WI38 (cell line): ENCODE measurements around the gene CDC27.

ENCODE experiments used
- H3K4me3 ChIP-seq: 2 replicates; pipeline ENCODE4 v1.5.1; 2011; ENCODE audit warnings: low read depth, mild to moderate bottlenecking, control low read depth, low read length
- TF ChIP-seq, protein P1 (sequence below): IDR thresholded peaks from 2 replicates; pipeline ENCODE4 v1.5.1; 2012; ENCODE audit warnings: low read depth, mild to moderate bottlenecking, control low read depth, low read length

The CDC27 gene, protein sequence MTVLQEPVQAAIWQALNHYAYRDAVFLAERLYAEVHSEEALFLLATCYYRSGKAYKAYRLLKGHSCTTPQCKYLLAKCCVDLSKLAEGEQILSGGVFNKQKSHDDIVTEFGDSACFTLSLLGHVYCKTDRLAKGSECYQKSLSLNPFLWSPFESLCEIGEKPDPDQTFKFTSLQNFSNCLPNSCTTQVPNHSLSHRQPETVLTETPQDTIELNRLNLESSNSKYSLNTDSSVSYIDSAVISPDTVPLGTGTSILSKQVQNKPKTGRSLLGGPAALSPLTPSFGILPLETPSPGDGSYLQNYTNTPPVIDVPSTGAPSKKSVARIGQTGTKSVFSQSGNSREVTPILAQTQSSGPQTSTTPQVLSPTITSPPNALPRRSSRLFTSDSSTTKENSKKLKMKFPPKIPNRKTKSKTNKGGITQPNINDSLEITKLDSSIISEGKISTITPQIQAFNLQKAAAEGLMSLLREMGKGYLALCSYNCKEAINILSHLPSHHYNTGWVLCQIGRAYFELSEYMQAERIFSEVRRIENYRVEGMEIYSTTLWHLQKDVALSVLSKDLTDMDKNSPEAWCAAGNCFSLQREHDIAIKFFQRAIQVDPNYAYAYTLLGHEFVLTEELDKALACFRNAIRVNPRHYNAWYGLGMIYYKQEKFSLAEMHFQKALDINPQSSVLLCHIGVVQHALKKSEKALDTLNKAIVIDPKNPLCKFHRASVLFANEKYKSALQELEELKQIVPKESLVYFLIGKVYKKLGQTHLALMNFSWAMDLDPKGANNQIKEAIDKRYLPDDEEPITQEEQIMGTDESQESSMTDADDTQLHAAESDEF

DNA sequence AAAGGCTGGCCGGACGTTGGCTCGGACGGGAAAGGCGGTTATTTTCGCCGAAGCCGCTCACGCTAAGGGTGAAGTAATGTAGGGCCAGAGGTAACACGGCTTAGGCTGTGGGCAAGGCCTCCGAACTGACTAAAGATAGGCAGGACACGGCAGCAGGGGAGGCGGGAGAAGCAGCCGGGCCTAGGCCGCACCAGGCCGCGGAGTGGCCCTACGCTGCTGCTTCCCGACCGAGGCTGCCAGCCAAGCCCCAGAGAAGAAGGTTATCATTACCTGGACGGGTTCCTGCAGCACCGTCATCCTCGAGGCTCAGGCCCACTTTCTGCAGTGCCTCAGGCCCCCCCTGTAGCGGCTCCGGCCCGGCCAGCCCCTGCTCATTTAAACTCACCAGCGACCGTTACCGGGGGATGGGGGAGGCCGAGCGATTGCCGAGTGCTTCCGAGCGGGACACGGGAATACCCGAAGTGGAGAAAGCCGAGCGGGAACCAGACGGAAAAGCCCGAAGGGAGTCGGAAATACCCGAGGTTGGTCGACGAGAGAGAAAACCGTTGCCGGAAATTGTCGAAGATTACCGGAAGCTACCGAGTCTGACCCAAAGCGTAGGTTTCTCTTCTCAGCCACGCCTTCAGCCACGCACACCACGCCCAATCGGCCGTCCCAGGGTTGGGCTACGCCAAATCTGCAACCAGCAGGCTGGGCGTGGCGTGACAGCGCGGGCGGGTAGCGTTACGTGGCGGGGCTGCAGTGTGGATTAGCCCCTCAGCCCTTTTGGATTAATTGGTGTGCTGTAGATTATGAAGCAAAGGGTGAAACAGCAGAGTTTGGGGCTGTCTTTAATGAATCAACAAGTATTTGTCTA, at the start of gene CDC27:
Gene CDC27 (minus strand): TSS at position 420 of the 856 bp plus-strand sequence. CDS start 123 bp downstream, at position 297.
- TF ChIP-seq, protein P1, sequence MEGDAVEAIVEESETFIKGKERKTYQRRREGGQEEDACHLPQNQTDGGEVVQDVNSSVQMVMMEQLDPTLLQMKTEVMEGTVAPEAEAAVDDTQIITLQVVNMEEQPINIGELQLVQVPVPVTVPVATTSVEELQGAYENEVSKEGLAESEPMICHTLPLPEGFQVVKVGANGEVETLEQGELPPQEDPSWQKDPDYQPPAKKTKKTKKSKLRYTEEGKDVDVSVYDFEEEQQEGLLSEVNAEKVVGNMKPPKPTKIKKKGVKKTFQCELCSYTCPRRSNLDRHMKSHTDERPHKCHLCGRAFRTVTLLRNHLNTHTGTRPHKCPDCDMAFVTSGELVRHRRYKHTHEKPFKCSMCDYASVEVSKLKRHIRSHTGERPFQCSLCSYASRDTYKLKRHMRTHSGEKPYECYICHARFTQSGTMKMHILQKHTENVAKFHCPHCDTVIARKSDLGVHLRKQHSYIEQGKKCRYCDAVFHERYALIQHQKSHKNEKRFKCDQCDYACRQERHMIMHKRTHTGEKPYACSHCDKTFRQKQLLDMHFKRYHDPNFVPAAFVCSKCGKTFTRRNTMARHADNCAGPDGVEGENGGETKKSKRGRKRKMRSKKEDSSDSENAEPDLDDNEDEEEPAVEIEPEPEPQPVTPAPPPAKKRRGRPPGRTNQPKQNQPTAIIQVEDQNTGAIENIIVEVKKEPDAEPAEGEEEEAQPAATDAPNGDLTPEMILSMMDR = no peak
- H3K4me3 ChIP-seq = peak within 1 kb of the TSS; percentile 97

DNA sequence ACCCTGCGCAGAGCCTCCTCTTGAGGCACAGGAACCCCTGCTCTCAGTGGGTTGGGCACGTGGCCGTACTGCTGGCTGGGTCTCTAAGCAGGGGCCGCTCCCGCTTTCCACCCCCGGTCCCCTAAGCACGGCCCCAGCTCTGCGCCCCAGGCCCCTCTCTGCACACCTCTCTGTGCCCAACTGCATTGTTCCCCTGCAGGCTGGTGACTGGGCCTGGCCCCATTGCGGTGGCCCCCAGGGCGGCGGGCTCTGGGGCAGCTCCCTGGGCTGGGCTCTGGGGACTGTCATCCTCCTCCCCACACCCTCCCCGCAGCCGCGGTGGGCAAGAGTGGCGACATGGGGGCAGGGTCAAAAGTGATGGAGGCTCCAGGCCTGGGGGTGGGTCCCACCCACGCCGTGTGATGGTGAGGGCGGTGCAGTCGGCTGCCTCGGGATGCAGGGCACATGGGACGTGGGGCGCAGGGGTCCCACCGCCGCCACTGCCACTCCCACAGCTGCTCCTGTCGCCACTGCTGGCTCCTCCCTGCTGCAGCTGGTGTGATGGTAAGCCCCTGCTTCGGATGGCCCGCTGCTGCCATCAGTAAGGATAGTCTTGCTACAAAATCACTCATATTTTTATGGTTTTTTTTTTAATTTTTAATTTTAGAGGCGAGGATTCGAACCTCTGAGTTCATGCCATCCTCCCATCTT, 49.4 kb upstream of the CDC27 start:
- TF ChIP-seq, protein P1 = no peak
- H3K4me3 ChIP-seq = no peak overlapping the region

DNA sequence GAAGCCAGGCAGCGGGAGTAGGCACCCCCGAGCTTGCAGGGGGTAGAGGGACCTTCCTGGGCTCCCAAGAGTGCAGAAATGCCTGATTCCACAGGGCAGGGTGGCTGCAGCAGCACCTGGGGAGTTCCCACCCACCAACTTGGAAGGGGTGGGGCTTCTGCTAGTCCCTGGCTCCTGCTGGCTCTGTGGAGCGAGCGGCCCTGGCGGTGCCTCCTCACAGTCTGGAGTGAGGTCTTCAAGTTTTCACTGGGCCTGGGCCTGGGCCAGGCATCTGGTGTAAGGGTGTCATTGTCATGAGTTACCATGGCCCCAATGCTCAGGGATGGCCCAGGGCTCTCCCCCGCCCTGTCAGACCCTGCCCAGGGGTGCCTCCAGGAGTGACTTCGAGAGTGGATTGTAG, 48.7 kb upstream of the CDC27 start:
- TF ChIP-seq, protein P1 = no peak
- no peak overlapping the region for H3K4me3 ChIP-seq

DNA sequence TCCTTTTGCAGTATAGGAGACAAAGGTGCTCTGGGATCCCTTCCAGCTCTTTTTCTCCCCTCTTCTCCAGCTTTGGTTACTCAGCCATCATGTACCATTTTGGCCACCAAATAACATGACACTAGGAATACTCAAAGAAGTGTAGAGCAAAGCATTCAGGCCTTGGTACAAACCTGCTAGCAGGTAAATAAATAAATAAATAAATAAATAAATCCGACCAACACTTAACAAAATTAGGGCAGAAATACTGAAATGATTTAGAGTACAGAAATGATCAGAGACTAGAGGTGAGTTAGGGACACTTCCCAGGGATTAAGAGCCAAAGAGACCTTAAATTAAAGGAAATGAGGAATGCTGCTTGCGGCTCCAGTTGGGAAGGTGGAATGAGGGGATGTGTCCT, 46.8 kb upstream of the CDC27 start:
- no peak overlapping the region for H3K4me3 ChIP-seq
- TF ChIP-seq, protein P1 = no peak

DNA sequence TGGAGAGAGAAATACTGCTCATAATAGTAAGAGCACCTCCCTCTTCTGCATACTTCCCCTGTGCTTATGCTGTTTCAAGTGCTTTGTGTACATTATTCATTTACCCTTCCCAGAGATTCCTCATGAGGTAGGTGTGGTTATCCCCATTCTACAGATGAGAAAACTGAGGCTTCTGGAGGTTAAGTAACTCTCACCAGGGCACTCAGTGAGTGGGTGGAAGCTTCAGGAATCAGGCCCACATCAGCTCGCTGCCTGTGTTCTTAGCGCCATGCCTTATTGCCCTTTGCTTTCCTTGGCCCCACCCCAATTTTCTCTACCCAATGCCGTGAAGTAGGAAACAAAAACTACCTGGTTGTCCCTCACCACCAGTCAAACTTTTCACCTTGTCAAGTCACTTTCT, 46.4 kb upstream of the CDC27 start:
- TF ChIP-seq, protein P1 = no peak
- no peak overlapping the region for H3K4me3 ChIP-seq

DNA sequence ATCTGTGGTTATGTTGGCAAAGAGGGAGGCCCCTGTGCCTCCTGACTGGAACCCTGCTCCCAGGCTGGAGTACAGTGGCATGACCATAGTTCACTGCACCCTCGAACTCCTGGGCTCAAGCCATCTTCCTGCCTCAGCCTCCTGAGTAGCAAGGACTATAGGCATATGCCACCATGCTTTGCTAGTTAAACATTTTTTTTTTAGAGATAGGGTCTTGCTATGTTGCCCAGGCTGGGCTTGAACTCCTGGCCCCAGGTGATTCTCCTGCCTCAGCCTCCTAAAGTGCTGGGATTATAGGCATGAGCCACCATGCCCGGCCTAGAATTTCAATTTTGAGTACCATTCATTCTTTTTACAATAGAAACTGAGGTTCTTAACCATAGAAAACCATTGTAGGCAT, 43.4 kb upstream of the CDC27 start:
- TF ChIP-seq, protein P1 = no peak
- no peak overlapping the region for H3K4me3 ChIP-seq
